ENCODE measurements around the gene THSD4. TPM values are rescaled to one million over a fixed set of nuclear protein-coding genes. Genes with fewer than 3 reads are reported as not detected.

Gene THSD4
- total and polyA plus RNA-seq, 2 of the 4 experiments (the other 2 are of a cell fraction): 25.5 to 31.1 TPM

- intact Hi-C loops (cut with micrococcal nuclease) (no loop called here), dilution Hi-C loops (cut with HindIII; ENCODE audit: low sequenced_read_pairs, unreplicated experiment) (no loop called here), in situ Hi-C loops (cut with MboI; ENCODE audit: low sequenced_read_pairs) (no loop called here)
- H3K9ac ChIP-seq (ENCODE audit: low read depth, low read length): no peak overlapping the region
- no peaks in the 10 kb centered on the region; the same call in 1 of the 2 replicates for H3K9me1 ChIP-seq (ENCODE audit: insufficient read depth, low read length)
- no peak overlapping the region for H2BK15ac ChIP-seq (ENCODE audit: low read depth, low read length)
- no peak overlapping the region for H4K8ac ChIP-seq (ENCODE audit: low read depth in 2 of 2, low read length in 2 of 2)
- peaks cover 11% of the 10 kb centered on the region; the same call in 1 of the 2 replicates for H4K20me1 ChIP-seq (ENCODE audit: insufficient read depth, low read length)
- no peak for TF ChIP-seq FOS (IDR thresholded peaks at IDR 0.05; ENCODE audit: low read depth, low read length)
- TF ChIP-seq ELK1 (IDR thresholded peaks at IDR 0.05; ENCODE audit: borderline replicate concordance, low read depth, low read length): no peak
- TF ChIP-seq RFX5 (IDR thresholded peaks at IDR 0.05; ENCODE audit: low read depth, low read length): no peak
- TF ChIP-seq CTCF (conservative IDR thresholded peaks at IDR 0.05; ENCODE audit: low read depth, low read length): no peak
- no peak for TF ChIP-seq SMC3 (IDR thresholded peaks at IDR 0.05; ENCODE audit: low read depth, low read length)
- TF ChIP-seq BHLHE40 (IDR thresholded peaks at IDR 0.05; ENCODE audit: low read depth, low read length): no peak
- TF ChIP-seq MAZ (IDR thresholded peaks at IDR 0.05; ENCODE audit: borderline replicate concordance, low read depth, low read length): no peak
- no peak for TF ChIP-seq RCOR1 (IDR thresholded peaks at IDR 0.05; ENCODE audit: insufficient replicate concordance, low read length)
- TF ChIP-seq CHD1 (IDR thresholded peaks at IDR 0.05; ENCODE audit: low read depth, low read length): no peak
- TF ChIP-seq CEBPB (IDR thresholded peaks at IDR 0.05; ENCODE audit: low read depth, low read length): no peak
- no peak for TF ChIP-seq USF2 (IDR thresholded peaks at IDR 0.05; ENCODE audit: low read depth, low read length)
- TF ChIP-seq POLR2A (IDR thresholded peaks at IDR 0.05; ENCODE audit: low read depth, low read length): no peak
- no peak for TF ChIP-seq NFE2L2 (IDR thresholded peaks at IDR 0.05; ENCODE audit: low read depth, low read length)
- TF ChIP-seq MXI1 (IDR thresholded peaks at IDR 0.05; ENCODE audit: borderline replicate concordance, low read depth, low read length): no peak
- no peak for TF ChIP-seq MAFK (IDR thresholded peaks at IDR 0.05; ENCODE audit: low read depth, low read length)
- TF ChIP-seq RAD21 (IDR thresholded peaks at IDR 0.05; ENCODE audit: low read length): no peak
- H3K23ac ChIP-seq (ENCODE audit: low read depth, low read length): no peak overlapping the region
- no peak overlapping the region for H4K91ac ChIP-seq (ENCODE audit: insufficient read depth, low read depth, low read length)
- H2AK9ac ChIP-seq (replicated peaks; ENCODE audit: low read depth, low read length, poor library complexity): no peak overlapping the region
- no peaks in the 10 kb centered on the region for H3K27me3 ChIP-seq (ENCODE audit: control insufficient read depth, insufficient read depth, low read length)
- no peak overlapping the region for H2BK120ac ChIP-seq (ENCODE audit: low read depth, low read length)
- no peak overlapping the region for H2AFZ ChIP-seq (replicated peaks; ENCODE audit: low read length, poor library complexity)
- H3K79me1 ChIP-seq (ENCODE audit: low read depth in 1 of 2, low read length in 2 of 2): 0 out of 4 replicates have a peak, but pooled peaks cover 0 to 4% of the 10 kb centered on the region in 2 experiments
- no peak overlapping the region for H3K4me3 ChIP-seq (ENCODE audit: insufficient read depth, low read depth, low read length)
- no peak overlapping the region for H2BK5ac ChIP-seq (ENCODE audit: low read depth, low read length, poor library complexity, severe bottlenecking)
- no peak overlapping the region for H2BK20ac ChIP-seq (ENCODE audit: low read depth, low read length)
- peaks cover 3% of the 10 kb centered on the region; the same call in 1 of the 2 replicates for H3K4me1 ChIP-seq (ENCODE audit: control insufficient read depth, insufficient read depth, low read length)
- H3K18ac ChIP-seq (ENCODE audit: low read depth, low read length): no peak overlapping the region
- no peak overlapping the region for H3K27ac ChIP-seq (ENCODE audit: insufficient read depth, low read length)
- H3K56ac ChIP-seq (ENCODE audit: extremely low read depth, insufficient read depth, low read length): no peak overlapping the region
- 100% methylated on average over 1 of the region's 2 CpGs; no CpG with 5 or more reads in 1 of the 2 experiments for WGBS, 2 experiments (ENCODE audit: extremely low coverage in 2 of 2, insufficient read length in 1 of 2)
- ATAC-seq (ENCODE audit: low read depth) (no peak), DNase-seq (no peak)
- BruUV-seq (replicated peaks): no TSS peak
- H3K4me2 ChIP-seq (ENCODE audit: low read depth, low read length): no peak overlapping the region
- POLR2A ChIA-PET (ENCODE audit: unreplicated experiment): no interaction called here
- H4K5ac ChIP-seq (ENCODE audit: low read depth, low read length): no peak overlapping the region
- no peak overlapping the region for H3K4ac ChIP-seq (ENCODE audit: low read depth, low read length)
- CTCF ChIA-PET: no interaction called here
- H2AK5ac ChIP-seq (ENCODE audit: low read depth, low read length): no peak overlapping the region
- no peaks in the 10 kb centered on the region for H3K36me3 ChIP-seq (ENCODE audit: control insufficient read depth, insufficient read depth, low read length)
- H3K14ac ChIP-seq (replicated peaks; ENCODE audit: low read depth, low read length): no peak overlapping the region
- H3K9me3 ChIP-seq (ENCODE audit: control insufficient read depth, insufficient read depth, low read length): no peaks in the 10 kb centered on the region
These were observed 511.9 kb downstream of the THSD4 start for GRCh38 chr15:71627188-71627587.

Data from IMR-90 (cell line).